ENCODE results near the gene ADAMTS16. TPM values are rescaled to one million over a fixed set of nuclear protein-coding genes. Genes with fewer than 3 reads are reported as not detected.

ADAMTS16 gene
- total and polyA plus RNA-seq, 3 experiments from 2014 or later = not detected

- H3K9me3 Mint-ChIP-seq = peaks cover 7 to 25% (median 10%) of the 10 kb centered on the region in 5 donors
- no peak overlapping the region for H3K27ac ChIP-seq (ENCODE audit: low read depth, low read length)
- DNase-seq = no peak
- no peak overlapping the region for H3K4me3 ChIP-seq (ENCODE audit: low read length)
- H3K4me1 ChIP-seq (ENCODE audit: insufficient read depth, low read length) = no peaks in the 10 kb centered on the region
- ChIA-PET CTCF (no interaction called here), POLR2A (no interaction called here)
- H3K4me3 Mint-ChIP-seq = no peak overlapping the region
- H3K4me1 Mint-ChIP-seq = no peaks in the 10 kb centered on the region
- H3K9me3 ChIP-seq (ENCODE audit: low read length) = no peaks in the 10 kb centered on the region
- H3K27me3 ChIP-seq (ENCODE audit: insufficient read depth, low read length, poor library complexity, severe bottlenecking) = no peaks in the 10 kb centered on the region
- H3K27me3 Mint-ChIP-seq = peaks cover 0 to 2% of the 10 kb centered on the region in 2 donors
- H3K36me3 Mint-ChIP-seq = no peaks in the 10 kb centered on the region
- no peaks in the 10 kb centered on the region for H3K36me3 ChIP-seq (ENCODE audit: insufficient read depth, low read length)
- no peak overlapping the region for H3K27ac Mint-ChIP-seq
Measured at GRCh38 chr5:5116956-5117355, 23.2 kb upstream of the ADAMTS16 start.

DNA sequence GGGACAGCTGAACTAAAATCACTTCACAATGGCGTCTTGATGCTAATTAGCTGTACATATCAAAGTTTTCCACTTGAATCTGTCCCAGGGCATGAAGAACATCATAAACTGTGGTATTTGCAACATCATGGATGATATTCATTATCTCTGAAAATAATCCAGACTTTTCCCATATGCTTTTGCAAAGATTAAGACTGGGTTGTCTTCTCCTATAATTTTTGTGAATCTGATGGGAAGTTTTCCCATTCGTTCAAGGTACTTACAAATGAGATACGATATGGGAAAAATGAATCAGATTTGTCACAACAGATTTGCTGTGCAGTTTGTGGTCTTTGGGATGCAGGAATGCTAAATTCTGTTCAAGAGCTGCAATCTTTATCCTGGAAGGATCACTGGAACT is 17.4 kb upstream of the ADAMTS16 start:
- Mint-ChIP-seq H3K4me1 (no peaks in the 10 kb centered on the region), H3K27me3 (peaks cover 0 to 4% of the 10 kb centered on the region in 2 donors), H3K27ac (no peak overlapping the region), H3K9me3 (peaks cover 4 to 17% (median 7%) of the 10 kb centered on the region in 5 donors), H3K36me3 (no peaks in the 10 kb centered on the region), H3K4me3 (no peak overlapping the region)
- ChIA-PET CTCF (no interaction called here), POLR2A (no interaction called here)
- Histone ChIP-seq H3K9me3 (ENCODE audit: low read length) (no peaks in the 10 kb centered on the region), H3K4me3 (ENCODE audit: low read length) (no peak overlapping the region), H3K4me1 (ENCODE audit: insufficient read depth, low read length) (no peaks in the 10 kb centered on the region), H3K36me3 (ENCODE audit: insufficient read depth, low read length) (no peaks in the 10 kb centered on the region), H3K27me3 (ENCODE audit: insufficient read depth, low read length, poor library complexity, severe bottlenecking) (no peaks in the 10 kb centered on the region), H3K27ac (ENCODE audit: low read depth, low read length) (no peak overlapping the region)
- DNase-seq = no peak

- no peaks in the 10 kb centered on the region for H3K36me3 ChIP-seq (ENCODE audit: insufficient read depth, low read length)
- peaks cover 0 to 5% (median 0%) of the 10 kb centered on the region in 5 donors for H3K9me3 Mint-ChIP-seq
- no peaks in the 10 kb centered on the region for H3K4me1 Mint-ChIP-seq
- peaks cover 0 to 4% of the 10 kb centered on the region in 2 donors for H3K27me3 Mint-ChIP-seq
- no peaks in the 10 kb centered on the region for H3K27me3 ChIP-seq (ENCODE audit: insufficient read depth, low read length, poor library complexity, severe bottlenecking)
- POLR2A ChIA-PET = no interaction called here
- no peak for DNase-seq
- no peaks in the 10 kb centered on the region for H3K9me3 ChIP-seq (ENCODE audit: low read length)
- no peaks in the 10 kb centered on the region for H3K4me1 ChIP-seq (ENCODE audit: insufficient read depth, low read length)
- no peak overlapping the region for H3K4me3 Mint-ChIP-seq
- CTCF ChIA-PET = no interaction called here
- no peak overlapping the region for H3K4me3 ChIP-seq (ENCODE audit: low read length)
- H3K27ac Mint-ChIP-seq = no peak overlapping the region
- no peak overlapping the region for H3K27ac ChIP-seq (ENCODE audit: low read depth, low read length)
- H3K36me3 Mint-ChIP-seq = no peaks in the 10 kb centered on the region
Measured at GRCh38 chr5:5124231-5124630, 15.9 kb upstream of the ADAMTS16 start.

DNA sequence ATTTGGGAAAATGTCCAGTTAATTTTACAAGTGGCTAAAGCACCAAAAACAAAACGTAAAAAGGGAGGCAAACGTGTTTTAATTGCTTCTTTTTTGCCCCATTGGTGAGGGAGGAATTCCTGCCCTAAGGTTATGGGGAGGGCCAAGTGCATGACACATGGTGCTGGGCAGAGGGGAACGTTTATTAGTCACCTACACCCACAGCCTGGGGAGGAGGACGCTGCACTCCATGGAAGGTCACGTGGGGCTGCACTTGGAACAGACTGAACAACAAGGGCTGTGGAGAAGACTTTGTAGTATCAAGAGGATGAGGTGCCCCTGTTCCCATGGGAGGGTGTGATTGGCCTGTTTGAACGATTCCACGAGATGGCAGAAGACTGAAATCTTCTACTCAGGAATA is 13.7 kb upstream of the ADAMTS16 start:
- peaks cover 0 to 2% of the 10 kb centered on the region in 2 donors for H3K27me3 Mint-ChIP-seq
- POLR2A ChIA-PET = no interaction called here
- Histone ChIP-seq H3K4me1 (ENCODE audit: insufficient read depth, low read length) (no peaks in the 10 kb centered on the region), H3K9me3 (ENCODE audit: low read length) (no peaks in the 10 kb centered on the region), H3K27ac (ENCODE audit: low read depth, low read length) (no peak overlapping the region), H3K36me3 (ENCODE audit: insufficient read depth, low read length) (no peaks in the 10 kb centered on the region), H3K27me3 (ENCODE audit: insufficient read depth, low read length, poor library complexity, severe bottlenecking) (no peaks in the 10 kb centered on the region), H3K4me3 (ENCODE audit: low read length) (no peak overlapping the region)
- no peak overlapping the region for H3K27ac Mint-ChIP-seq
- no peaks in the 10 kb centered on the region for H3K9me3 Mint-ChIP-seq
- CTCF ChIA-PET = no interaction called here
- H3K36me3 Mint-ChIP-seq = no peaks in the 10 kb centered on the region
- no peak for DNase-seq
- H3K4me3 Mint-ChIP-seq = no peak overlapping the region
- no peaks in the 10 kb centered on the region for H3K4me1 Mint-ChIP-seq

DNA sequence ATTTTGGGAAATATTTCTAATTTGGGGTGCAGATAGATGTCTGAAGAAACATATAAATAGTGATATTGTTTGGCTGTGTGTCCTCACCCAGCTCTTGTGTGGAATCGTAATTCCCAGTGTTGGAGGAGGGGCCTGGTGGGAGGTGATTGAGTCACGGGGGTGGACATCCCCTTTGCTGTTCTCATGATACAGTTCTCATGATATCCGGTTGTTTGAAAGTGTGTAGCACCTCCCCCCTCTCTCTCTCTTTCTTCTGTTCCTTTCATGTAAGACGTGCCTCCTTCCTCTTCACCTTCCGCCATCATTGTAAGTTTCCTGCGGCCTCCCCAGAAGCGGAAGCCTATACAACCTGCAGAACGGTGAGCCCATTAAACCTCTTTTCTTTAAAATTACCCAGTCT is 11.4 kb upstream of the ADAMTS16 start:
- no peaks in the 10 kb centered on the region for H3K4me1 Mint-ChIP-seq
- Histone ChIP-seq H3K27me3 (ENCODE audit: insufficient read depth, low read length, poor library complexity, severe bottlenecking) (no peaks in the 10 kb centered on the region), H3K4me1 (ENCODE audit: insufficient read depth, low read length) (no peaks in the 10 kb centered on the region), H3K36me3 (ENCODE audit: insufficient read depth, low read length) (no peaks in the 10 kb centered on the region), H3K4me3 (ENCODE audit: low read length) (no peak overlapping the region), H3K27ac (ENCODE audit: low read depth, low read length) (no peak overlapping the region), H3K9me3 (ENCODE audit: low read length) (no peaks in the 10 kb centered on the region)
- no peak overlapping the region for H3K27ac Mint-ChIP-seq
- DNase-seq = no peak
- ChIA-PET POLR2A (no interaction called here), CTCF (no interaction called here)
- H3K36me3 Mint-ChIP-seq = no peaks in the 10 kb centered on the region
- H3K27me3 Mint-ChIP-seq = peaks cover 0 to 2% of the 10 kb centered on the region in 2 donors
- peaks cover 0 to 3% (median 0%) of the 10 kb centered on the region in 5 donors for H3K9me3 Mint-ChIP-seq
- H3K4me3 Mint-ChIP-seq = no peak overlapping the region

GRCh38 chr5:5132234-5132633 is 7.9 kb upstream of the ADAMTS16 start:
- ChIA-PET POLR2A (no interaction called here), CTCF (no interaction called here)
- H3K27me3 Mint-ChIP-seq = no peaks in the 10 kb centered on the region
- H3K36me3 Mint-ChIP-seq = no peaks in the 10 kb centered on the region
- Histone ChIP-seq H3K27me3 (ENCODE audit: insufficient read depth, low read length, poor library complexity, severe bottlenecking) (no peaks in the 10 kb centered on the region), H3K4me3 (ENCODE audit: low read length) (no peak overlapping the region), H3K9me3 (ENCODE audit: low read length) (no peaks in the 10 kb centered on the region), H3K4me1 (ENCODE audit: insufficient read depth, low read length) (no peaks in the 10 kb centered on the region), H3K36me3 (ENCODE audit: insufficient read depth, low read length) (no peaks in the 10 kb centered on the region), H3K27ac (ENCODE audit: low read depth, low read length) (no peak overlapping the region)
- DNase-seq = no peak
- no peaks in the 10 kb centered on the region for H3K4me1 Mint-ChIP-seq
- H3K27ac Mint-ChIP-seq = no peak overlapping the region
- no peak overlapping the region for H3K4me3 Mint-ChIP-seq
- peaks cover 0 to 4% (median 0%) of the 10 kb centered on the region in 5 donors for H3K9me3 Mint-ChIP-seq

GRCh38 chr5:5132693-5133295 is 7.3 kb upstream of the ADAMTS16 start:
- peaks cover 0 to 4% (median 0%) of the 10 kb centered on the region in 5 donors for H3K9me3 Mint-ChIP-seq
- no peaks in the 10 kb centered on the region for H3K27me3 Mint-ChIP-seq
- CTCF ChIA-PET = no interaction called here

DNA sequence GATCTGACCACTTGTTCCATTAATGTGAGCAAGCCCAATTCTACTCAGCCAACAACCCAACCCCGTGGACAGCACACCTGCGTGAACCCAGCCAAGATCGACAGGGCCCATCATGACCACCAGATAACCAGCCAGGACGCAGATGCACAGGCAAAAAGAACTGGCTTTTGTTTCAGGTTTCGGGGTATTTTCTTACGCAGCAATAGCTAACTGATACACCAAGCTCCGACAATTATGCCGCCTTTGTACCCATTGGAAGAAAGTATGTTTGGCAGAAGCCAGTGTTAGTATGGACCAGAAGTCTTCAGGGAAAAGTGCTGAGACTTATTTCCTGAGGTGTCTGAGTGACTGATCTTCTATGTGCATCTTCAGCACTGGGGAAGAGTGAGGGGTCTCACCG is 6.0 kb upstream of the ADAMTS16 start:
- H3K9me3 ChIP-seq (ENCODE audit: low read length) = no peaks in the 10 kb centered on the region
- peaks cover 0 to 4% of the 10 kb centered on the region in 2 donors for H3K27me3 Mint-ChIP-seq
- H3K9me3 Mint-ChIP-seq = peaks cover 0 to 4% (median 0%) of the 10 kb centered on the region in 5 donors
- H3K36me3 Mint-ChIP-seq = no peaks in the 10 kb centered on the region
- H3K4me3 Mint-ChIP-seq = no peak overlapping the region
- H3K4me3 ChIP-seq (ENCODE audit: low read length) = no peak overlapping the region
- CTCF ChIA-PET = no interaction called here
- peaks cover 0 to 2% (median 0%) of the 10 kb centered on the region in 3 donors for H3K4me1 Mint-ChIP-seq
- H3K27me3 ChIP-seq (ENCODE audit: insufficient read depth, low read length, poor library complexity, severe bottlenecking) = no peaks in the 10 kb centered on the region
- POLR2A ChIA-PET = no interaction called here
- no peaks in the 10 kb centered on the region for H3K4me1 ChIP-seq (ENCODE audit: insufficient read depth, low read length)
- no peaks in the 10 kb centered on the region for H3K36me3 ChIP-seq (ENCODE audit: insufficient read depth, low read length)
- H3K27ac Mint-ChIP-seq = no peak overlapping the region
- no peak overlapping the region for H3K27ac ChIP-seq (ENCODE audit: low read depth, low read length)
- DNase-seq = no peak

More at GRCh38 chr5:5132693-5133295, 7.3 kb upstream of the ADAMTS16 start:
- H3K9me3 ChIP-seq (ENCODE audit: low read length) = no peaks in the 10 kb centered on the region
- no peaks in the 10 kb centered on the region for H3K4me1 ChIP-seq (ENCODE audit: insufficient read depth, low read length)
- POLR2A ChIA-PET = no interaction called here
- DNase-seq = no peak
- H3K27ac ChIP-seq (ENCODE audit: low read depth, low read length) = no peak overlapping the region
- H3K4me3 ChIP-seq (ENCODE audit: low read length) = no peak overlapping the region
- no peaks in the 10 kb centered on the region for H3K36me3 ChIP-seq (ENCODE audit: insufficient read depth, low read length)
- Mint-ChIP-seq H3K4me1 (no peaks in the 10 kb centered on the region), H3K27ac (no peak overlapping the region), H3K36me3 (no peaks in the 10 kb centered on the region), H3K4me3 (no peak overlapping the region)
- H3K27me3 ChIP-seq (ENCODE audit: insufficient read depth, low read length, poor library complexity, severe bottlenecking) = no peaks in the 10 kb centered on the region

Data from CD8-positive, alpha-beta memory T cell (primary cell).